ENCODE measurements around the gene ZNF407. TPM values are rescaled to one million over a fixed set of nuclear protein-coding genes. Genes with fewer than 3 reads are reported as not detected.

The ZNF407 gene
- total and polyA plus RNA-seq, 11 donors, result 3.8 to 14.7 (median 11.5) TPM

GRCh38 chr18:74901362-74902146 is 303.9 kb downstream of the ZNF407 start:
- DNase-seq (no peak), ATAC-seq (no peak)
- TF ChIP-seq, protein P1, sequence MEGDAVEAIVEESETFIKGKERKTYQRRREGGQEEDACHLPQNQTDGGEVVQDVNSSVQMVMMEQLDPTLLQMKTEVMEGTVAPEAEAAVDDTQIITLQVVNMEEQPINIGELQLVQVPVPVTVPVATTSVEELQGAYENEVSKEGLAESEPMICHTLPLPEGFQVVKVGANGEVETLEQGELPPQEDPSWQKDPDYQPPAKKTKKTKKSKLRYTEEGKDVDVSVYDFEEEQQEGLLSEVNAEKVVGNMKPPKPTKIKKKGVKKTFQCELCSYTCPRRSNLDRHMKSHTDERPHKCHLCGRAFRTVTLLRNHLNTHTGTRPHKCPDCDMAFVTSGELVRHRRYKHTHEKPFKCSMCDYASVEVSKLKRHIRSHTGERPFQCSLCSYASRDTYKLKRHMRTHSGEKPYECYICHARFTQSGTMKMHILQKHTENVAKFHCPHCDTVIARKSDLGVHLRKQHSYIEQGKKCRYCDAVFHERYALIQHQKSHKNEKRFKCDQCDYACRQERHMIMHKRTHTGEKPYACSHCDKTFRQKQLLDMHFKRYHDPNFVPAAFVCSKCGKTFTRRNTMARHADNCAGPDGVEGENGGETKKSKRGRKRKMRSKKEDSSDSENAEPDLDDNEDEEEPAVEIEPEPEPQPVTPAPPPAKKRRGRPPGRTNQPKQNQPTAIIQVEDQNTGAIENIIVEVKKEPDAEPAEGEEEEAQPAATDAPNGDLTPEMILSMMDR (IDR thresholded peaks at IDR 0.05), result no peak
- TF ChIP-seq POLR2A (IDR thresholded peaks at IDR 0.05), result no peak
- intact Hi-C loops (cut with DNase I), result loop anchor here in 1 of 10 donors (10.0 kb wide), 1 partner anchor 583 kb away; no protein-coding TSS in a partner anchor
- Histone ChIP-seq H3K27me3 (no peaks in the 10 kb centered on the region), H3K36me3 (peaks cover 0 to 2% (median 0%) of the 10 kb centered on the region in 9 donors), H3K4me1 (peaks cover 0 to 9% (median 0%) of the 10 kb centered on the region in 12 donors), H3K27ac (no peak overlapping the region), H3K4me3 (no peak overlapping the region), H3K9me3 (no peaks in the 10 kb centered on the region)
- 88 to 92% (median 90%) methylated on average over 4 of the region's 4 CpGs for WGBS, 4 donors

DNA sequence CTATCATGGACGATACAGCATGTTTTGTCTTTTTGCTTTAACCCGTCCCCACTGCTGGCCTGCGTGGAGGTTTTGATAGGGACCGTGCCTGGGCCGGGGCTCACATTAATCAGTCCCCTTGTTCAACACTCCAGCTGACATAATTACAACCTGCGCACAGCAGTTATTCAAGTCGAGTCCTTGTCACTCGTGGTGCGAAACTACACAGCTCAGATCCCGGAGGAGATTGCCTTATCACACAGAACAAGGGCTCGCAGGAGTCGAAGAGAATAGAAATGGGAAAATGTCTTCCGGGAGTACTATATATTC is 304.4 kb downstream of the ZNF407 start:
- 82 to 88% (median 85%) methylated on average over 13 of the region's 13 CpGs for WGBS, 4 donors
- TF ChIP-seq, protein P1 (IDR thresholded peaks at IDR 0.05), result no peak
- TF ChIP-seq POLR2A (IDR thresholded peaks at IDR 0.05), result no peak
- Histone ChIP-seq H3K4me3 (no peak overlapping the region), H3K27ac (no peak overlapping the region), H3K4me1 (peaks cover 0 to 9% (median 0%) of the 10 kb centered on the region in 12 donors), H3K9me3 (no peaks in the 10 kb centered on the region), H3K27me3 (no peaks in the 10 kb centered on the region), H3K36me3 (peaks cover 0 to 4% (median 0%) of the 10 kb centered on the region in 9 donors)
- ATAC-seq, result no peak
- DNase-seq, result no peak
- intact Hi-C loops (cut with DNase I), result loop anchor here in 1 of 10 donors (10.0 kb wide), 1 partner anchor 583 kb away; no protein-coding TSS in a partner anchor

DNA sequence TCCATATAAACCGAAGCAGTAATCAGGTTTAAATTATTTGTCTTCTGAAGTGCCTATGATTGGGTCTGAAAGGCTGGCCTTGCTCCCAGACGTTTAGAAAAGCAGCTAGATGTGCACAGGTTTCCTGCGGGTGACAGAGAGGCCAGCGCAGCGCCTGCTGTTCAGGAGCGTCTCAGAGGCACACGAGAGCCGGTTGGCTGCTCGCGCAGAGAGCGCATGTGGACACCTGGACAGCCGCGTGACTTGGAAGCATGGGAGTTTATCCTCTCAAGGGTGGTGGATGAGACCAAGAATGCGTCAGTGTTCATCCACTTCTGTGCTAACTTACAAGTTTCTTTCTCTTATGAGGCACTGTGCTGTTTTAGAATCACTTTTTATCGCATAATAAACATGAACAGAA is 307.6 kb downstream of the ZNF407 start:
- Histone ChIP-seq H3K27me3 (no peaks in the 10 kb centered on the region), H3K9me3 (no peaks in the 10 kb centered on the region), H3K4me1 (no peaks in the 10 kb centered on the region), H3K36me3 (peaks cover 0 to 7% (median 0%) of the 10 kb centered on the region in 9 donors), H3K4me3 (no peak overlapping the region), H3K27ac (peak overlapping the region in 1 of 12 donors; percentile 41)
- WGBS, 4 donors, result 73 to 87% (median 78%) methylated on average over 15 of the region's 15 CpGs
- ATAC-seq, result peak in 3 of 4 donors; percentile 15 to 70 (median 58)
- TF ChIP-seq, protein P1 (IDR thresholded peaks at IDR 0.05), result no peak
- no peak for TF ChIP-seq POLR2A (IDR thresholded peaks at IDR 0.05)
- intact Hi-C loops (cut with DNase I), result loop anchor here in 1 of 10 donors (10.0 kb wide), 1 partner anchor 580 kb away; no protein-coding TSS in a partner anchor
- peak in 1 of 5 donors; percentile 32 for DNase-seq

DNA sequence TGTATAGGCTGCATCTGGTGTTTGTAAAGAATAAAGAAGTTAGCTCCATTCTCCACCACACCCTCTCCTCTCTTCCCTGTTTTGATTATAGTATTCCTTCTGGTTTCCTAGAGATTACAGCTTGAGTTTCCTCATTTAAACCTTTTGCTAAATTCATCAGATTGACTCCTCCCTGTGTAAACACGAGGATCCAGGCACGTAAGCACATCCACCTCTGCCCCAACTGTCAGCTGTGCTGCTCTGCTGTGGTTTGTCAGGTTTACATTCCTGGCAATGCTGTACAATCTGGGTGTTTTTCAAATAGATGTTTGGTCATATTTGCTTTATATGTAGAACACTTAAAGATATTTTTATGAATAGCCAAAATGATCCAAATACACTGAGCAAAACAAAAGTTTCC is 308.5 kb downstream of the ZNF407 start:
- Histone ChIP-seq H3K27me3 (no peaks in the 10 kb centered on the region), H3K36me3 (peaks cover 0 to 7% (median 0%) of the 10 kb centered on the region in 9 donors), H3K4me3 (no peak overlapping the region), H3K9me3 (no peaks in the 10 kb centered on the region), H3K27ac (no peak overlapping the region), H3K4me1 (no peaks in the 10 kb centered on the region)
- DNase-seq (no peak), ATAC-seq (no peak)
- TF ChIP-seq, protein P1 (IDR thresholded peaks at IDR 0.05), result no peak
- TF ChIP-seq POLR2A (IDR thresholded peaks at IDR 0.05), result no peak
- intact Hi-C loops (cut with DNase I), result loop anchor here in 1 of 10 donors (10.0 kb wide), 1 partner anchor 579 kb away; no protein-coding TSS in a partner anchor
- WGBS, 4 donors, result 65 to 78% (median 74%) methylated on average over 2 of the region's 2 CpGs

Measured in heart left ventricle (tissue), 16 donors.